ENCODE results near the gene RAP1A.
"Not testable (repeated sequence)": the region's sequence is repeated elsewhere in the genome, so short reads cannot be mapped to it uniquely, and the experiment has no call there.

RAP1A gene

GRCh38 chr1:111604931-111605330, 14.7 kb upstream of the RAP1A start:
- no peak for TF ChIP-seq CTCF (conservative IDR thresholded peaks at IDR 0.05; ENCODE audit: low read depth, low read length)
- no peak overlapping the region for H3K4me3 ChIP-seq (ENCODE audit: low read length)
- DNase-seq (ENCODE audit: low read depth) = peak; percentile 38

- no peak overlapping the region for H3K4me3 ChIP-seq (ENCODE audit: low read length)
These were observed 14.0 kb upstream of the RAP1A start for GRCh38 chr1:111605576-111605975.

GRCh38 chr1:111606457-111607215, 13.0 kb upstream of the RAP1A start:
- not testable (repeated sequence) for H3K4me3 ChIP-seq (ENCODE audit: low read length); DNase-seq (ENCODE audit: low read depth)

More at GRCh38 chr1:111605576-111605975, 14.0 kb upstream of the RAP1A start:
- no peak for DNase-seq (ENCODE audit: low read depth)
- TF ChIP-seq CTCF (conservative IDR thresholded peaks at IDR 0.05; ENCODE audit: low read depth, low read length) = no peak

GRCh38 chr1:111608528-111608927, 11.1 kb upstream of the RAP1A start:
- not testable (repeated sequence) for DNase-seq (ENCODE audit: low read depth); H3K4me3 ChIP-seq (ENCODE audit: low read length)

- H3K4me3 ChIP-seq (ENCODE audit: low read length) = no peak overlapping the region
- DNase-seq (ENCODE audit: low read depth) = no peak
- no peak for TF ChIP-seq CTCF (conservative IDR thresholded peaks at IDR 0.05; ENCODE audit: low read depth, low read length)
These were observed 7.6 kb upstream of the RAP1A start for GRCh38 chr1:111611986-111612385.

- no peak overlapping the region for H3K4me3 ChIP-seq (ENCODE audit: low read length)
- DNase-seq (ENCODE audit: low read depth) = no peak
- TF ChIP-seq CTCF (conservative IDR thresholded peaks at IDR 0.05; ENCODE audit: low read depth, low read length) = no peak
These were observed 3.5 kb upstream of the RAP1A start for GRCh38 chr1:111615870-111616715.

- H3K4me3 ChIP-seq (ENCODE audit: low read length) = no peak overlapping the region
- no peak for DNase-seq (ENCODE audit: low read depth)
- TF ChIP-seq CTCF (conservative IDR thresholded peaks at IDR 0.05; ENCODE audit: low read depth, low read length) = no peak
These were observed 1.5 kb upstream of the RAP1A start for GRCh38 chr1:111618081-111618480.
